ENCODE results near the gene UGT1A6.

Gene UGT1A6

GRCh38 chr2:233768076-233768475 is 75.4 kb downstream of the UGT1A6 start:
- no peak for DNase-seq (ENCODE audit: low read depth in 2 of 2)

DNA sequence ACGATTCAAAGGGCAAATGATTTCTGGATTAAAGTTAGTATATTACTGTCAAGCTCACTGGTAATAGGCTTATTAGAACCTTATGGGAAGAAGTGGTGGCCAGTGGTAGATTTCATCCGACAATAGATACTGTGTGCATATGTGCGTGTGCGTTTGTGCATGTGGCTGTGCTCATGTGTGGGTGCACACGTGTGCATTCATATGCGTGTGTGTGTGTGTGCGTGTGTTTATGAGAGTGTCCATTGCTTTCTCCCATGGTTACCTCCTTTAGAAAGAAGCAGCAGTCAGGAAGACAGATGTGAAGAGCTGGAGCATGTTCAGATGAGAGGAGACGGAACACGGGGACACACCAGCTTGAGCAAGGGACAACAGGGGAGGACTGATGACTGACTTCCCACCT is 76.6 kb downstream of the UGT1A6 start:
- DNase-seq (ENCODE audit: low read depth in 2 of 2): no peak

GRCh38 chr2:233772153-233772552 is 79.5 kb downstream of the UGT1A6 start:
- DNase-seq (ENCODE audit: low read depth in 2 of 2): no peak

DNA sequence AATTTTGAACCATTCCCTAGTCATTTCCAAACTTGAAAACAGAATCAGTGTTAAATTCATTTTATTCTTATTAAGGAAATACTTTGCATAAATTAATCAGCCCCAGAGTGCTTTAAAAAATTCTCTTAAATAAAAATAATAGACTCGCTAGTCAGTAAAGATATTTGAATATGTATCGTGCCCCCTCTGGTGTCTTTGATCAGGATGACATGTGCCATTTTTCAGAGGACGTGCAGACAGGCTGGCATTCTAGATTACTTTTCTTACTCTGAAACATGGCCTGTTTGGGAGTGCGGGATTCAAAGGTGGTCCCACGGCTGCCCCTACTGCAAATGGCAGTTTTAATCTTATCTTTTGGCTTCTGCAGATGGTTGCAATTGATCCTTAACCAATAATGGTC is 79.9 kb downstream of the UGT1A6 start:
- no peak for DNase-seq (ENCODE audit: low read depth in 2 of 2)

DNA sequence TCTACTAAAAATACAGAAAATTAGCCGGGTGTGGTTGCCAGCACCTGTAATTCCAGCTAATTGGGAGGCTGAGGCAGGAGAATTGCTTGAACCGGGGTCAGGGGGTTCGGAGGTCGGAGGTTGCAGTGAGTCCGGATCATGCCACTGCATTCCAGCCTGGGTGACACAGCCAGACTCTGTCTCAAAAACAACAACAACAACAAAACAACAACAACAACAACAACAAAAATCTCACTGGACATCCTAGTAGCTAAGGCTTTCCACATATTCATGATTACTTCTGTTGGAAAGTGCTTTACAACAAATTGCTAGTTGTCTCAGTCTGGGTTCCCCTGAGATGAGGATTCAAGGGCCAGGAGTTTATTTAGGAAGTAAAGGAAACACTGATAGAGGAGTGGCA is 81.2 kb downstream of the UGT1A6 start:
- no peak for DNase-seq (ENCODE audit: low read depth in 2 of 2)

DNA sequence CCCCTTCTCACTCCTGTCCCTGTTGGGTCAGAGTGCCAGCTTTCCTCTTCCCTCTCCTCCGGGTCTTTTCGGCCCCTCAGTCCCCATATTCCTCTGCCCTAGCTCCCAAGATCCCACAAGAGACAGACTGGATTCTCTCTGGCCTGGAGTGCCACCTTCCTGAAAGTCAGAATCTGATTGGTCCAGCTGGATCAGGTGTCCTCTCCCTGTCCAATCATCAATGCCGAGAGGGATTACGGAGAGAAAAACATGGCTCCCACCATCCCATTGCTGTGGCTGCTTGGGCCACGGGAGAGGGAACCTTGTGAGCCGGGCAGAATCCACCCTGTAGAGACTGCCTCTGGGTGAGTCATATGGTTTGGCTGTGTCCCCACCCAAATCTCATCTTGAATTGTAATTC is 82.7 kb downstream of the UGT1A6 start:
- no peak for DNase-seq (ENCODE audit: low read depth in 2 of 2)

DNA sequence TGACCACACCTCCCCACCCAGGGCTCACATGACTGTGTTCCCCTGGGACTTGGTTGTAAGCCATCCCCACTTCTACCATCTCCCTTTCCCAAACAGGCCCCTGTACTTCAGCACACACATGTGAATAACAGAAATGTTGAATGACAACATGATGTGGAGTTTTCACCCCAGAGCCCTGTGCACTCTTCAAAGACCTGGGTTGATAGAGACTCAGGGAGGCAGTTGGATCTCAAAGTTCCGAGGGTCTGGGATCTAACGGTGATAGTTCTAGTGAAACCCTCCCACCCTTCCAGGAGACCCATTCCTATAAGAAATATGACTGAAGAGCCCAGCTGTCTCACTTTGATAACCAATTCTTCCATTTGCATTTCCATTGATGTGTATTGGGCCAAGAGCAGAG is 85.3 kb downstream of the UGT1A6 start, which contains the start of gene MROH2A:
TSS of gene MROH2A (plus strand) at position 301 of the 400 bp plus-strand sequence. CDS start 1,029 bp downstream, outside the sequence.
- no peak for DNase-seq (ENCODE audit: low read depth in 2 of 2)

GRCh38 chr2:233779722-233780121 is 87.0 kb downstream of the UGT1A6 start:
- no peak for DNase-seq (ENCODE audit: low read depth in 2 of 2)

GRCh38 chr2:233780771-233781170 is 88.1 kb downstream of the UGT1A6 start:
- no peak for DNase-seq (ENCODE audit: low read depth in 2 of 2)

DNA sequence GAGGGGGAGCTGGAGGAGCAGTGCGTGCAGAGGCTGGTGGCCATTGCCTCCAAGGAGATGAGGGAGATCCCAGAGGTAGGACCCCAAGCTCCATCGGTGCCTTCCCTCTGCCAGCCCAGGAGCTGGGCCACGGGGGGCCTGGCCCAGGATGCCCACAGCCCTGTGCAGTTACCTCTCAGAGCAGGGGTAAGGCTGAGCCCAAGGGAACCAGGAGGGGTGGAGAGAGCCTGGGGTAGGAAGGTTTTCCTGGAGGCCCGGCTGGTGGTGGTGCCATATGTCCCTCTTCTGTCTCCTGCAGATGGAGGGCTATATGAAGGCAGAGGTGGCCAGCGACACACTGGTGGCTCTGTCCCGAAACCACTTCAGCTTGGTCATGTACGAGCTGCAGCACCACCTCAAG is 96.9 kb downstream of the UGT1A6 start:
- no peak for DNase-seq (ENCODE audit: low read depth in 2 of 2)

- DNase-seq (ENCODE audit: low read depth in 2 of 2): no peak
Observed at GRCh38 chr2:233791151-233791882, 98.6 kb downstream of the UGT1A6 start.

- DNase-seq (ENCODE audit: low read depth in 2 of 2): no peak
Observed at GRCh38 chr2:233791883-233792329, 99.2 kb downstream of the UGT1A6 start.

DNA sequence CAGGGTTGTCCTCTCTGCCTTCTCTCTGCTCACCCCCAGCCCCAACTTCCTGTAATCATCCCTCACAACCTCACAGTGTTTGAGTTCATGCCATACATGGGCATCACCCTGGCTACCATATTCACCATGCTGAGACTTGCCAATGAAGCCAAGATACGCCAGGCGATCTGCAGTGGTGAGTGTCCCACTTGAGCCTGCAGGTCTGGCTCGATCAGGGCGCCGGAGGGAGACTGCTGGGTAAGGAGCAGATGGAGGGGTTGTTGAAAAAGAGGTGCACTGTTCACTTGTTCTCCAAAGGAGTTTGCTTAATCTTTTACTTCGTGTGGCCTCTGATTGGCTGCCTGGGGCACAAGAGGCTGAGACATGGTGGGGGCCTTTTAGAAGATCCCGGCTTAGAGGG is 100.0 kb downstream of the UGT1A6 start:
- DNase-seq (ENCODE audit: low read depth in 2 of 2): no peak

GRCh38 chr2:233793465-233794127 is 100.9 kb downstream of the UGT1A6 start:
- DNase-seq (ENCODE audit: low read depth in 2 of 2): no peak

GRCh38 chr2:233794128-233794658 is 101.5 kb downstream of the UGT1A6 start:
- no peak for DNase-seq (ENCODE audit: low read depth in 2 of 2)

DNA sequence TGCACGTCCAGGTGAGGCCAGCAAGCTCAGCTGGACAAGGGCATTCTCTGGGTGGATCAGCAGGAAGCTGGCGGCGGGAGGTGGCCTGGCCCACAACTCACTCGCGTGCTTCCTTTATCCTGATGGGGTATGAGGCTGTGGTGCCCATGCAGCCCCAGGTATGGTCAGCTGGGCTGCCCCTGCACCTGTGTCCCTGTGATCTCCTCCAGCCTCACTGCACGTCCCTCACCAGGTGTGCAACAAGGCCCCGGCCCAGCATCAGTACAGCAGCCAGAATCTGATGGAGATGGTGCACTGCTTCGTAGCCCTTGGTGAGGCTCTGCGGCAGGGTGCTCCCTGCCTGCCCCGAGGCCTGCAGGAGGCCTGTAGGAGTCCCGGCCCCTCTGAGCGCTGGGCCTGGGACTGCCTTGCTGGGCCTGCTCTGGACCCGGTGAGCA is 103.1 kb downstream of the UGT1A6 start:
- DNase-seq (ENCODE audit: low read depth in 2 of 2): no peak

- DNase-seq (ENCODE audit: low read depth in 2 of 2): no peak
Observed at GRCh38 chr2:233796254-233796653, 103.6 kb downstream of the UGT1A6 start.

GRCh38 chr2:233798335-233799086 is 105.8 kb downstream of the UGT1A6 start:
- DNase-seq (ENCODE audit: low read depth in 2 of 2): no peak

- no peak for DNase-seq (ENCODE audit: low read depth in 2 of 2)
Observed at GRCh38 chr2:233799087-233799665, 106.5 kb downstream of the UGT1A6 start.

- DNase-seq (ENCODE audit: low read depth in 2 of 2): no peak
Observed at GRCh38 chr2:233799716-233800115, 107.0 kb downstream of the UGT1A6 start.

- DNase-seq (ENCODE audit: low read depth in 2 of 2): no peak
Observed at GRCh38 chr2:233800208-233800607, 107.5 kb downstream of the UGT1A6 start.

All from fibroblast of skin of left quadriceps (primary cell).